Kidney epithelial cell (primary cell): ENCODE data around the gene MSX1. TPM values are rescaled to one million over a fixed set of nuclear protein-coding genes. Genes with fewer than 3 reads are reported as not detected.
A peak's percentile ranks its signal among the peaks of the same experiment; 100 is the strongest.

ENCODE experiments used
- DNase-seq: peaks from one replicate; pipeline ENCODE4 v3.0.0-alpha.2; 2010; ENCODE audit warnings: low read depth
- H3K27me3 ChIP-seq: 2 replicates; pipeline ENCODE4 v1.6.0; 2011; ENCODE audit warnings: low read length; ENCODE audit not compliant: control insufficient read depth, insufficient read depth
- H3K36me3 ChIP-seq: 2 replicates; pipeline ENCODE4 v1.5.1; 2011; ENCODE audit warnings: low read length; ENCODE audit not compliant: control insufficient read depth, insufficient read depth
- H3K4me3 ChIP-seq: 2 replicates; pipeline ENCODE4 v1.5.1; 2011; ENCODE audit warnings: low read depth, mild to moderate bottlenecking, control low read depth, low read length
- total RNA-seq: library from RNA; depleted of rRNA; stranded (reverse); fragments of >200 nt; gene quantifications from 2 replicates; pipeline ENCODE4 v1.2.3, GENCODE V29; 2015
- TF ChIP-seq, protein P1 (sequence below): IDR thresholded peaks from 2 replicates; pipeline ENCODE4 v1.5.1; 2011; ENCODE audit warnings: mild to moderate bottlenecking, moderate library complexity, low read length, control low read depth, inconsistent platforms; ENCODE audit not compliant: insufficient read depth, poor library complexity, severe bottlenecking

Gene MSX1
- 1.0 and 1.6 TPM in 2 replicates for total RNA-seq

DNA sequence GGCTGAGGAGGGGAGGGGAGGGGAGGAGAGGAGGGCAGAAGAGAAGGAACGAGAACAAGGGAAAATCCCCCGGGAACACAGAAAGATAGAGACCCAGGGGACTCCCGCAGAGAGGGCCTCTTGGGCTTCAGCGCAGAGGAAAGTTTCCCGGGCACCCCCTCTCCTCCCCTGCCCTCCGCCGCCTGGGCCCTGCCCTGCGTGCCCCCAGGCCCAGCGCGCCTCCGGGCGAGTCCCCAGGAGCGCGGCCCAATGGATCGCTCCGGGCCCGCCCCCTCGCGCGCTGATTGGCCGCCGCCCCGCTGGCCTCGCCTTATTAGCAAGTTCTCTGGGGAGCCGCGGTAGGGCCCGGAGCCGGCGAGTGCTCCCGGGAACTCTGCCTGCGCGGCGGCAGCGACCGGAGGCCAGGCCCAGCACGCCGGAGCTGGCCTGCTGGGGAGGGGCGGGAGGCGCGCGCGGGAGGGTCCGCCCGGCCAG lies at the start of gene MSX1:
MSX1 (plus strand) TSS at position 341 of the 474 bp plus-strand sequence. CDS start 235 bp downstream, outside the sequence.
- Histone ChIP-seq H3K4me3 (peak within 1 kb of the TSS; percentile 6), H3K27me3 (peaks cover 92% of the 10 kb centered on the region), H3K36me3 (no peaks in the 10 kb centered on the region)
- TF ChIP-seq, protein P1, sequence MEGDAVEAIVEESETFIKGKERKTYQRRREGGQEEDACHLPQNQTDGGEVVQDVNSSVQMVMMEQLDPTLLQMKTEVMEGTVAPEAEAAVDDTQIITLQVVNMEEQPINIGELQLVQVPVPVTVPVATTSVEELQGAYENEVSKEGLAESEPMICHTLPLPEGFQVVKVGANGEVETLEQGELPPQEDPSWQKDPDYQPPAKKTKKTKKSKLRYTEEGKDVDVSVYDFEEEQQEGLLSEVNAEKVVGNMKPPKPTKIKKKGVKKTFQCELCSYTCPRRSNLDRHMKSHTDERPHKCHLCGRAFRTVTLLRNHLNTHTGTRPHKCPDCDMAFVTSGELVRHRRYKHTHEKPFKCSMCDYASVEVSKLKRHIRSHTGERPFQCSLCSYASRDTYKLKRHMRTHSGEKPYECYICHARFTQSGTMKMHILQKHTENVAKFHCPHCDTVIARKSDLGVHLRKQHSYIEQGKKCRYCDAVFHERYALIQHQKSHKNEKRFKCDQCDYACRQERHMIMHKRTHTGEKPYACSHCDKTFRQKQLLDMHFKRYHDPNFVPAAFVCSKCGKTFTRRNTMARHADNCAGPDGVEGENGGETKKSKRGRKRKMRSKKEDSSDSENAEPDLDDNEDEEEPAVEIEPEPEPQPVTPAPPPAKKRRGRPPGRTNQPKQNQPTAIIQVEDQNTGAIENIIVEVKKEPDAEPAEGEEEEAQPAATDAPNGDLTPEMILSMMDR, result no peak
- DNase-seq, result no peak

DNA sequence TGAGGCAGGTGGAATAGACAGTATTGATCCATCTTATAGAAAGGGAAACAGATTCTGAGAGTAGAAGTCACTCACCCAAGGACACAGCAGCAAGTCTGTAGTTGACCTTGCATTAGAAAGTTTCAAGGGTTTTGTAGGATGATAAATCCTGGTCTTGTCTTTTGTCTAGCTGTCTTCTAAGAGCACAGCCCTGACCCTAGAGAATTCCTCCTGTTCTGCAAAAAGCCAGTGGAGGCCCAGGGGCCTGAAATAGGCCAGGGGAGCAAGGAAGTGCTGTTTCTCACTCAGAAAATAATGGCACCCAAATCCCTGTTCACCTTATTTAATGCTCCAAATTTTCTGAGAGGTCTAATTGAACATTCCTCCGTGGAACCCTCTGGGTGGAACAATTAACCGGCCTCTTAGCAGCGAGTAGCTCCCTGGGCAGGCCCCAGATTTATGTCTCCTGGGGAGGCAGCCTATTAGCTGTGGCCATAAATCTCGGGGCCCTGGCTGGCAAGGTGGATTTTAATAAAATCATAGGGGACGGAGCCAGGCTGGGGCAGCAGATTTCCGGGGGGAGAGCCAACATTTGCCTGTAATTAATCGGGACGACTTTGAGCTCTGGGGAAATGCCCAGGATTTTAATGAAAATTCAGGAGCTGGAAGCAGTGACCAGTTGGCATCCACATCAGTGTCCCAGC lies 49.2 kb upstream of the MSX1 start:
- no peak for DNase-seq
- Histone ChIP-seq H3K27me3 (no peaks in the 10 kb centered on the region), H3K4me3 (no peak overlapping the region), H3K36me3 (no peaks in the 10 kb centered on the region)
- TF ChIP-seq, protein P1, result no peak

DNA sequence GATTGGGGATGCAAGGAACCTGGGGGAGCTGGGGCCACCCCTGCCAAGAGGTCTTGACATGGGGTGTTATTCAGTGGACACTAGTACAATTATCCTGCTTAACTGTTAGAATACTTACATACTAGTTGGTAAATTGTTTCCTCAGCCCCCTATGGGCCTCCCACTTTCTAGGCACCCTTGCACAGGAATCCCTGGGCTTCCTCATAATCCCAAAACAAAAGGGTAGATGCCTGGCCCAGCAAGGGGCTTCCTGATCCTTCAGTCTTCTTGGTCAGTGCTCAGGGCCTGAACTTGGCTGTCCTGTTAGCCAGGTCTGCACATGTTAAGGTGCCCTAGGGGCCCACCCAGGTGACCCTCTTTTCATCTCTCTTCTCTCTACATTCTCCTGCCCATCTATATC lies 48.7 kb upstream of the MSX1 start:
- TF ChIP-seq, protein P1, result no peak
- DNase-seq, result no peak
- no peaks in the 10 kb centered on the region for H3K27me3 ChIP-seq
- H3K4me3 ChIP-seq, result no peak overlapping the region
- no peaks in the 10 kb centered on the region for H3K36me3 ChIP-seq

DNA sequence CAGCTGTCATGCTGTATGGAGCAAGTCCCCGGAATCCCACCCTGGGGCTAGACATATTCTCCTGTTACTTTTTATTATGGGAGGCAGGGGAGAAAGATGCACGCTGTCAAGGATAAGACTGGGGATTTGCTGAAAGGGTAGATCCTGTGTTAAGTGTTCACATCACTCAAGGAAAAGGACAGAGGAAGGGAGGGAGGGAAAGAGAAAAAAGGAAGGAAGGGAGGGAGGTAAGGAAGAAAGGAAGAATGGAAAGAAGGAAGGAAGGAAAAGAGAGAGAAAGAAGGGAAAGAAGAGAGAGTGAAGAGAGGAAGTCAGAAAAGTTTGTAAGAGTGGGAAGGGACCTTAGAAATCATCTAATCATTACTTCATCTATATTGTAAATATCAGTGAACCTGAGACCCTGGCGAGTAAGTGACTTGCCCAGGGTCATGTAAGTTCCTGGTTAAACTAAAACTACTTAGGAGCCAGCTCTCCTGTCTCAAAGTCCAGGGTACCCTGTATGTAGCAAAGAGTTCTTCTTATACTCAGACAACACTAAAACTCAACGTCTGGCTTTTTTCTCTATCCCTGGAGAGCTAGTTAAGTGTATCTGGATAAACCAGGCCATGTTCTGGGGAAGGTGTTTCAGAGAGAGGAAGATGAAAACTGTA lies 47.2 kb upstream of the MSX1 start:
- H3K36me3 ChIP-seq, result no peaks in the 10 kb centered on the region
- TF ChIP-seq, protein P1, result no peak

DNA sequence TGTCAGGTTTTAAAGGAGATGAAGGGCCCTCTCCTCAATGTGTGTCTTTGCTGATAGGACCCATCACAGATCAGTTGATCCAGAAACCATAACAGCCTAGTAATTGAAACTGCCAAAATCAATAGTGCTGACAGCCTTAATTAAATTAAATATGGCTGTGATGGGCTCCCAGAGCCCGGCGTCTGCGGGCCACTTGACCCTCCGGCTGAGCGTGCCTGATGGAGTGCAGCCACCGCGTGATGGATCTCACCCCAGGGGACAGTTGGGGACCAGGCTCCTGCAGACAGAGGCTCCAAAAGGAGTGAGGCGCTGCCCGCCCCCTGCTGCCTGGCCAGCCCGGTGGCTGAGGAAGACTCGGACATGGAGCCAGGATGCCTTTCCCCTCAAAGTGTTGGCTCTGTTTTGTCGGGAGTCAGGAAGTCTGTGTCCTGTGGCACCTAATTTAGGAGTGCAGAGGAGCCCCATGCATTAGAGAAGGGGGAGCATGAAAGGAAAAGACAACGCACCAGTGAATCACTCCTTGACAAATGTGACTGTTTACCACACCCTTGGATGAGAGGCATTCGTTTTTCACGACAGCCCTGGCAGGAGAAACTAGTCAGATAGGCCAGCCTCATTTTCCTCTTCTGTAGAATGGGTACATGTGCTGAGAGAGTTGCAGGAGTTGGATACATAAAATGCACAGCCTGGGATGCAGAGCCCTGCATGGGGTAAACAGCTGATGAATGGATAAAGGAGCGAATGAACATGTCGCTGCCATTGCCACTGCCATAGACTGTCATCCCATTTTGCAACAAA lies 40.9 kb upstream of the MSX1 start:
- Histone ChIP-seq H3K27me3 (peaks cover 5% of the 10 kb centered on the region), H3K4me3 (no peak overlapping the region), H3K36me3 (no peaks in the 10 kb centered on the region)
- TF ChIP-seq, protein P1, result no peak
- DNase-seq, result no peak

More for the DNA sequence above, 47.2 kb upstream of the MSX1 start:
- no peak for DNase-seq
- no peak overlapping the region for H3K4me3 ChIP-seq
- no peaks in the 10 kb centered on the region for H3K27me3 ChIP-seq
